ENCODE measurements around the gene C18orf32. TPM values are rescaled to one million over a fixed set of nuclear protein-coding genes. Genes with fewer than 3 reads are reported as not detected.
A peak's percentile ranks its signal among the peaks of the same experiment; 100 is the strongest.

The C18orf32 gene
- total and polyA plus RNA-seq, 2 of the 13 experiments (the other 11 are each of a cell fraction or from before 2014, with no cell fraction given), result 17.6 to 20.6 TPM

GRCh38 chr18:49473721-49474120, 13.3 kb downstream of the C18orf32 start (continued):
- TF ChIP-seq ZBTB42 (CRISPR knock-in tag; IDR thresholded peaks at IDR 0.05) (no peak), MTF1 (CRISPR knock-in tag; IDR thresholded peaks at IDR 0.05) (no peak)

- no peaks in the 10 kb centered on the region for H3K36me3 ChIP-seq (replicated peaks in 1 of 2; ENCODE audit: control insufficient read depth in 1 of 2, insufficient read depth in 2 of 2, low read length in 2 of 2)
- ATAC-seq, result no peak
- BruUV-seq (replicated peaks), result no TSS peak
- no peaks in the 10 kb centered on the region for H3K79me2 ChIP-seq (ENCODE audit: insufficient read depth, low read length)
- H3K9me3 ChIP-seq (ENCODE audit: low read length), result no peaks in the 10 kb centered on the region
- TF ChIP-seq ZSCAN9 (CRISPR knock-in tag; IDR thresholded peaks at IDR 0.05; ENCODE audit: borderline replicate concordance) (no peak), MAFF (IDR thresholded peaks at IDR 0.05; ENCODE audit: low read depth, low read length) (peak; percentile 91), MAFK (conservative IDR thresholded peaks at IDR 0.05 in 1 of 2, IDR thresholded peaks at IDR 0.05 in 1 of 2; ENCODE audit: low read length in 2 of 2) (peak; percentile 93 to 95), ZNF703 (CRISPR knock-in tag; IDR thresholded peaks at IDR 0.05; ENCODE audit: borderline replicate concordance) (no peak)
- H2AFZ ChIP-seq (ENCODE audit: low read length), result no peak overlapping the region
- no peaks in the 10 kb centered on the region for H3K4me1 ChIP-seq (ENCODE audit: insufficient read depth, low read length)
- WGBS (ENCODE audit: low lambda C conversion rate), result 36% methylated on average over 3 of the region's 3 CpGs
- no peak overlapping the region for H3K9ac ChIP-seq (ENCODE audit: insufficient read depth, low read depth, low read length)
- intact Hi-C loops (cut with micrococcal nuclease; ENCODE audit: unreplicated experiment) (no loop called here), in situ Hi-C loops (cut with HindIII; ENCODE audit: extremely low pct_ligation_motif_present, low pct_unique_long_range_greater_than_20kb) (no loop called here)
- no peak for DNase-seq (ENCODE audit: low spot score)
- no peak for FAIRE-seq
- no peaks in the 10 kb centered on the region for H3K27me3 ChIP-seq (ENCODE audit: control insufficient read depth in 1 of 2, insufficient read depth in 2 of 2, low read length in 2 of 2)
- no peak overlapping the region for H3K4me2 ChIP-seq (ENCODE audit: low read depth, low read length)
- no peaks in the 10 kb centered on the region for H4K20me1 ChIP-seq (ENCODE audit: insufficient read depth, low read length)
- no peak overlapping the region for H3K4me3 ChIP-seq (replicated peaks in 1 of 3; ENCODE audit: insufficient read depth in 1 of 3, low read depth in 2 of 3, low read length in 3 of 3)
- H3K27ac ChIP-seq (ENCODE audit: extremely low read length, insufficient read depth, low read length), result no peak overlapping the region
- CTCF ChIA-PET (ENCODE audit: low intra/inter-chr PET ratio, low total read pairs), result no interaction called here
- POLR2A ChIA-PET, result no interaction called here
Observed at GRCh38 chr18:49472459-49472858, 14.6 kb downstream of the C18orf32 start.

- intact Hi-C loops (cut with micrococcal nuclease; ENCODE audit: unreplicated experiment) (no loop called here), in situ Hi-C loops (cut with HindIII; ENCODE audit: extremely low pct_ligation_motif_present, low pct_unique_long_range_greater_than_20kb) (no loop called here)
- ChIA-PET CTCF (ENCODE audit: low intra/inter-chr PET ratio, low total read pairs) (no interaction called here), POLR2A (no interaction called here)
- WGBS (ENCODE audit: low lambda C conversion rate), result 65% methylated on average over 1 of the region's 1 CpG
- Histone ChIP-seq H4K20me1 (ENCODE audit: insufficient read depth, low read length) (no peaks in the 10 kb centered on the region), H3K27me3 (ENCODE audit: control insufficient read depth in 1 of 2, insufficient read depth in 2 of 2, low read length in 2 of 2) (no peaks in the 10 kb centered on the region), H3K4me2 (ENCODE audit: low read depth, low read length) (no peak overlapping the region), H3K27ac (ENCODE audit: extremely low read length, insufficient read depth, low read length) (no peak overlapping the region), H3K36me3 (replicated peaks in 1 of 2; ENCODE audit: control insufficient read depth in 1 of 2, insufficient read depth in 2 of 2, low read length in 2 of 2) (no peaks in the 10 kb centered on the region), H3K4me1 (ENCODE audit: insufficient read depth, low read length) (no peaks in the 10 kb centered on the region), H3K4me3 (replicated peaks in 1 of 3; ENCODE audit: insufficient read depth in 1 of 3, low read depth in 2 of 3, low read length in 3 of 3) (no peak overlapping the region), H3K79me2 (ENCODE audit: insufficient read depth, low read length) (no peaks in the 10 kb centered on the region), H3K9me3 (ENCODE audit: low read length) (no peaks in the 10 kb centered on the region), H3K9ac (ENCODE audit: insufficient read depth, low read depth, low read length) (no peak overlapping the region), H2AFZ (ENCODE audit: low read length) (no peak overlapping the region)
- no TSS peak for BruUV-seq (replicated peaks)
- no peak for ATAC-seq
- FAIRE-seq, result no peak
- DNase-seq (ENCODE audit: low spot score), result no peak
- TF ChIP-seq ZNF383 (CRISPR knock-in tag; IDR thresholded peaks at IDR 0.05; ENCODE audit: borderline replicate concordance) (no peak), TIGD3 (CRISPR knock-in tag; IDR thresholded peaks at IDR 0.05; ENCODE audit: borderline replicate concordance) (no peak), AHDC1 (CRISPR knock-in tag; IDR thresholded peaks at IDR 0.05; ENCODE audit: borderline replicate concordance) (no peak), TOPORS (CRISPR knock-in tag; IDR thresholded peaks at IDR 0.05) (no peak), HHEX (CRISPR knock-in tag; IDR thresholded peaks at IDR 0.05) (no peak), ZSCAN30 (CRISPR knock-in tag; IDR thresholded peaks at IDR 0.05) (no peak)
Observed at GRCh38 chr18:49471532-49471931, 15.5 kb downstream of the C18orf32 start.

All from HepG2 (cell line).